Mammary epithelial cell (primary cell): ENCODE measurements around the gene CEACAM1.

Experiments used
- CTCF ChIP-seq, 2 donors: IDR thresholded peaks in 1 of 2; conservative IDR thresholded peaks in 1 of 2; 2 replicates each; pipeline ENCODE4 v1.5.1; 2011 to 2012; ENCODE audit warnings: inconsistent platforms in 2 of 2, low read length in 2 of 2, mild to moderate bottlenecking in 2 of 2, control low read depth in 1 of 2, low read depth in 1 of 2; ENCODE audit not compliant: insufficient read depth in 1 of 2; ENCODE audit errors: extremely low read depth in 1 of 2
- EZH2 ChIP-seq: IDR thresholded peaks from 2 replicates; pipeline ENCODE4 v1.6.1; 2012; ENCODE audit warnings: low read length, inconsistent platforms, borderline replicate concordance

GRCh38 chr19:42548552-42548951 is 20.3 kb upstream of the CEACAM1 start:
- TF ChIP-seq EZH2 (no peak), CTCF (conservative IDR thresholded peaks at IDR 0.05 in 1 of 2, IDR thresholded peaks at IDR 0.05 in 1 of 2; ENCODE audit: extremely low read depth in 1 of 2, insufficient read depth in 1 of 2, low read depth in 1 of 2, low read length in 2 of 2) (no peak)
